ENCODE measurements around the gene OST4.

DNA sequence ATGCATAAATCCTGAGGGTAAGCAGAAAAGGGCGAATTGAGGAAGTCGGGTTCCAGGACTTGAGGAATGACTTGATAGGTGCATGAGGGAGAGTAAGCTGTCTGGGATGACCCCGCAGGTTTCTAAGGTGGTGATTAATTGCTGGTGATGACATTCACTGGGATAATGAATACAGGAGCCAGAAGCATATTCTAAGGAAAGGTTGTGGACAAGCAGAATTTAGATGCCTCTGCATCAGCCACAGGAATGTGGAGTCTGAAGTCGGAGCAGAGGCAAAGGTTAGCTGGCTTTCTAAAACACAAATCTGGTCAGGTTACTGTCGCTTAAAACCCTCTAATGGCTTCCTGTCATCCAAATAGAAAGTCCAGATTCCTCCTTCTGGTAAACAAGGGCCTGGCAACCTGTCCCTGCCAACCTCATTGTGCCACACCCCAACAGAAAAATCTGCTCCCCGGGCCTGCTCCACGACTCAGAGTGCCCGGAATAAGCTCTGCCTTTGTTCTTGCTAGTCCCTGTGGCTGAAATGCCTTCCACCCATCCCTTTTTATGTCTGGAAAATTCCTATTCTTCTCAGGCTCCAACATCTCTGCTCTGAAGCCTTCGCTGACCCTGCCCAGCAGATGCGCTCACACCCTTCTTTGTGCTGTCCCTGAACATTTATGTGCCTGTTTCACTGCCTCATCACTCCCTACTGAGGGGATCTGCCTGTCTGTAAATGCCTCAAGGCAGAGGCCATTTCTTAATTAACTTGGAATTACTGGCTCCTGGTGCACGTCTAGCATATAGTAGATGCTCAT is 50.0 kb downstream of the OST4 start:
- TF ChIP-seq POLR2A (IDR thresholded peaks at IDR 0.05) (no peak), CTCF (IDR thresholded peaks at IDR 0.05) (no peak), POLR2AphosphoS5 (IDR thresholded peaks at IDR 0.05) (no peak)

Measured in sigmoid colon (tissue), 4 donors.